NCI-H526 (cell line): ENCODE data around the gene RNLS.
"Not testable (repeated sequence)": the region's sequence is repeated elsewhere in the genome, so short reads cannot be mapped to it uniquely, and the experiment has no call there.

Experiments used
- DNase-seq, 2 experiments: peaks; one replicate each; lab custom pipeline; 2025; lab: John Stamatoyannopoulos, UW

The RNLS gene

DNA sequence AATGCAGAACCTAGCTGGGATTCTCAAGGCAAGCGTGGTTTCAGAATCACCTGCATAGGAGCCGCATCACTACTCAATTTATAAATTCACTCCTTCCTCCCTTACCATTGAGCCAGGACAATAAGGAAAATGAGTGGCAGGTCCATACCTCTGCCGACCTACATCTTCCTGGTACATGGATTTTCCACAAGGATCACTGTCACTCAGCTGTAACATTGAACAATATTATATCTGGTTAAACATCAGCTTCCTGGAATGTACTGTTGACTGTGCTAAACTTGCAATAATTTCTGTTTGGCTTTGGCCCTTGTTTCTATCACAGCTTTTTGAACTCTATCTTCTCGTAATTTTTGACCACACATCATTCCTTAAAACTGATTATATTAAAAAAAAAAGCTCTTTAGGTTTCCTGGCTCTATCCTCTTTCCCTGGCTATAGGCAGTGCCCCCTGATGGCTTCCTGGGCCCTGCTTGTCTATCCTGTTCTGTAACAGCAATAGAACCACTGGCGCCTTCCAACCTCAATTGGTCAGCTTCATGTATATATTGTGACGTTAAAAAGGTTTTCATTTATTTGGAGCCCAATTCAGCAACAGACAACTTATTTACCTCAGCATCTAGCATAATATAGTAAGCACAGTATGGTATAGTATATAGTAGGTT lies 59.2 kb downstream of the RNLS start:
- DNase-seq: no peak

DNA sequence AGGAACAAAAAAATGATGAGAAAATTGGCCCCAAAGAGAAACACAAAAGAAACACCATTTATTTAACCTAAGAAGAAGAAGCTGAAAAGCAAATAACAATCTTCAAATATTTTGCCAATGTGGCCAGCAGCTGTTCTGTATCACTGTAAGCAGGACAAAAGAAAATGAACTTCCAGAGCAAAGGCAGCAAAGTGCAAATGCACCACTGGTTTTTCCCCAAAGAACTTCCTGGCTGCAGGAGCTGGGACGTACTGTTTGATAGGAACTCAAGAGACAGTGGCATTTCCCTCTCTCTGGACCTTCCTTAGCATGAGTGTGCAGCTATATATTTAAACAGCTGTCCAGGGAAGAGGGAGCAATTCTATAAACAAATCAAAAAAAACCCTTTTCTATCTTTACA lies 60.4 kb downstream of the RNLS start:
- no peak for DNase-seq

DNA sequence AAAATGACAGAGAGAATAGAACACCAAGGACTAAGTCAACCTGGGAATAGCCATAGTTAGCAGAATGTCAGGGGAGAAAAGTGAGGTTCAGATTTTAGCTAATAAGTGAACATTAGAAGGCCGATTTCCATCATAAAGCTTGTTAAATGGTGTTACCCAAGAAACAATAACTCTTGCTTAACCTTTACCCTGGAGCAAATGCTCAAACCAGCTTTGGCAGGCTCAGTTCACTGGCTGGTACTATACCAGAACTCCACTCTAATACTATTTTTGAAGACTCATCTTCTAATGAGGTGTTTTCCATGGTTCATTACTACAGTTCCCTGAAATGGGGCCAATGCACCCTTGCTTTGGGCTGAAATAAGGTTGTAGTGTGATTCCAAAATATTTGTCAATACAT lies 61.3 kb downstream of the RNLS start:
- DNase-seq: no peak

DNA sequence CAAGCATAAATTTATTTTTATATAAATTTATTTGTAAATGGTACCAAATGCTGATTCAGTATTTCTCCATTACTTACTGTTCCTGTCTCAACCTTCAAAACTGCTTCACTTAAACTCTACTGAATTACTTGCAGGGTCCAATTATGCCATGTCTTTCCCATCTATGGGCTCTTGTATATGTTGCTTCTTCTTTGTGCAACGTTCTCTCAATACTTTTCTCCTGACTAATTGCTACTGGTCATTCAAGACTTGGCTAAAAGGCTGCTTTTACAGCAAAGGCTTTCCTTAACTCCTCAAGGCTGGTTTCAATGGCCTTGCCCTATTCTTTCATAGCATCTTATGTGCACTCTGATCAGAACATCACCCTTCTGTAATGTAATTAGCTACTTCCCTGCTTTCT lies 67.9 kb downstream of the RNLS start:
- no peak for DNase-seq

DNA sequence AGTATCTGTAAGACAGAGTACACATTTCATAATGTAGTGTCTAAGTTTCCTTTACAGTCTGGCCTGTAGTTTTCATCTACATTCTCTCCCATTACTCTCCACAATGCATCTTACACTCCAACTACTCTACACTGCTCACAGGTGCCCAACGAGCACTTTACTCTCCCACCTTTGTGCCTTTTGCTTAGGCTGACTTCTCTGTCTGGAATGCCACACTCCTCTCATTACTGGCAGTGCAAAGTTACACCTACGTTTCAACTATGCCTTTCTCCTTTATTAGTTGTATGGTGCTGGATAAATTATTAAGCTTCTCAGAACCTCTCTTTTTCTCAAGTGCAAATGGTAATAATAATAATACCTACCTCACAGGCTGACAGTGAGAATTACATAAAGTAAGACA lies 70.5 kb downstream of the RNLS start:
- DNase-seq: no peak

DNA sequence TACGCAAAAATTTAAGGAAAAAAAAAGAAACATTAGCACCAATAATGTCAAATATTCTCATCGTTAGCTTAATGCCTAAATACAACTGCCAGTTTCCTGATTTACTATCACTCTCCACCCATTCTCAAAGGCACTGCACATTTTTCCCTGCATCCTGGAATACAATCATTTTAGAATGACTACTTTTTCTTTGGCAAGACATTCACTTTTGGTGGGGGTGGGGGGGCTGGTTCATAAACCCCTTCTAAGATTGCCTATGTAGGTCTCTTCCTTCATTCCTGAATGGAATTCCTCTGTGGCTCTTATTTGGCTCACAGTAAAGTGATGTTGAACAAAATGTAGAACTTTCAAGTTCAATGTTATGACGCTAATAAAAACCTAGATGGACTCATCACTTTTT lies 74.3 kb downstream of the RNLS start:
- DNase-seq: no peak

DNA sequence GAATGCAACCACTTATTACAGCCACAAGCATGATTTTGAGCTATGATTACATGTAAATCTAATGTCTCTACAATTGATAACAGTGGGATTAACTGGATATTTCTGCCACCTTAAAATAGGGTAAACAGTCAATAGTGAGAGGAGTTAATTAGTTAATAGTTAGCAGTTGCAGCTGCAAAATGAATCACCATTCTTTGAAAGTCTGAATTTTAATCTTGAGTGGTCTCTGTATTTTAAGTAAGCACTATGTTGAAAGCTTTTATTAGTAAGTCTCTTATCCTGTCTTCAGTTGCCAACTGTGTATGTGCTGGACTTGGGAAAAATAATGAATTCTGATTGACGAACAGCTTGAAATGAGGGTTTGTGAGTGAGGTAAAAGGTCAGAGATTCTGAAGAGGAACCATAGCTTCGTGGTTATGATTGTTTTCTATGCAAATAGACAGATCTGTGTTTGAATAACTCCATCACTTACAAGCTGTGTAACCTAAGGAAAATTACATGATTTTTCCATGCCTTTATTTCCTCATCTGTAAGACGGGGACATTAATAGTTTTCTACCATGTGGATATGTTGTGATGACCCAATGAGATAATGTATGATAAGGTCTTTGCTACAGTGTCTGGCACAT lies 75.2 kb downstream of the RNLS start:
- DNase-seq: peak in 1 of 2 experiments; percentile 29

DNA sequence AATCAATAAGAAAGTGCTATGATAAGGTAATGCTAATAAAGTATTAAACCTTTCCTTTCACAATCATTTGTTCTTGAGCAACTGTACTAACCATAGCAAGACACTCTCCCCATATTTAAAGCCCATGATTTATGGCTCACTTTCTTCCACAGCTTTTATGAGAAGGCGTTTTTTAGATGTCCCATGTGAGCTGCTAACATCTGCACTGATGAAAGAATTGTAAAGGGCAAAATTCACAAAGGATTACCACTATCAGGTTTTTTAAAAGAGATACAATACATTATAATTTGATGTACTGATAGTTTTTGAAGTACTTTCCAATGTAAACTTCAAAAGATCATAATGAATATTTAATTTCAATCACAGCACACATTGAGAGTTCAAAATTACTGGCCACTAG lies 75.7 kb downstream of the RNLS start:
- DNase-seq: no peak

DNA sequence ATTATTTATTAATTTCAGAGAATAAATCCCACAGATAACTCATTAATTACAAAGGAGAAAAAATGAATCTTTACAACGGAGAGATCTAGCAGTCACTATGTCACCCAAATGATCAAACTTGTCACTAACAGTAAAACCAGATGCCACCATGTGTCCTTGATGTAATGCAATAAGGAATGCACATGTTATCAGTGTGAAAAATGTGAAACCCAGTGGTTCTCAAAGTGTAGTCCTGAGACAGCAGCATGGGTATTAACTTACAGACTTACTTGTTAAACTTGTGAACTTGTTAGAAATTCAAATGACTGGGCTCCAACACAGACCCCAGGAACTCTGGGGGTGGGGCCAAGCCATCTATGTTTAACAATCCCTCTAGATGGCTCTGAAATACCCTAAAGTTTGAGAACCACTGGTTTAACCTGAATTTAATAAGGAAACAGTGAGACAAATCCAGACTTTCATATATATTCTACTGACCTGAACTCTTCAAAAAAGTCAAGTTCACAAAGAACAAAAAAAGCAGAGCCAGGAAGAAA lies 77.4 kb downstream of the RNLS start:
- DNase-seq: no peak

DNA sequence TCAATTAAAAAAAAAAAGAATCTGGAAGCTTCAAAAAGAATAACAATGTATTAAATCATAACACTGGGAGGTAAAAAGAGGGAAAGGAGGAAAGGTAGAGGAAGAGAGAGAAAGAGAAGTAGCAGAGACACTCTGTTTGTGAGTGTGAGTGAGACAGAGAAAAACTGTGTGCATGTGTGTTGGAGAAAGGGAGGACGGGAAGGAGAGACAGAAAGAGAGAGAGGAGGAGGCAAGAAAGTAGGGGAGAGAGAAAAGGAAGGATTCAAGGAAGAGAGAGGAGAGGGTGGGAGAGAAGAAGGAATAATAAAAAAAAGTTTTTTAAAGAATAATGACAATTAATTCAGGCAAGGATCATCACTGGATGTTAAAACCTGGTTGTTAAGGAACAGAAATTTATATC lies 77.9 kb downstream of the RNLS start:
- no peak for DNase-seq

DNA sequence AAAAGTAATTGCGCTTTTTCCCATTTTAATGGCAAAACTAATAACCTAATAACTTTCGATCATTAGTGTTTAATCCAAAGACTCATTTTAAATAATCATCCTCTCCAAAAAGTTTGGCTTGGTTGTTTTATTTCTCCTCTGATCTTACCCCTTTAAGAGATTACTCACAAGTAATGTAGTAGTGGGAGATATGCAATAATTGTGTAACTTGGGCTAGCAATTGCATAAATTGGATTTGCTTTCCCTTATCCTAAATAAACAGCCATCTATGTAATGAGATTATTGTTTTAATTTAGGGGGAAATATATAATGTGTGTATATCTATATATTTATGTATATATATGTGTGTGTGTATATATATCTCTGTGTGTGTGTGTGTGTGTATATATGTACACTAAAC lies 82.5 kb downstream of the RNLS start:
- DNase-seq: no peak

DNA sequence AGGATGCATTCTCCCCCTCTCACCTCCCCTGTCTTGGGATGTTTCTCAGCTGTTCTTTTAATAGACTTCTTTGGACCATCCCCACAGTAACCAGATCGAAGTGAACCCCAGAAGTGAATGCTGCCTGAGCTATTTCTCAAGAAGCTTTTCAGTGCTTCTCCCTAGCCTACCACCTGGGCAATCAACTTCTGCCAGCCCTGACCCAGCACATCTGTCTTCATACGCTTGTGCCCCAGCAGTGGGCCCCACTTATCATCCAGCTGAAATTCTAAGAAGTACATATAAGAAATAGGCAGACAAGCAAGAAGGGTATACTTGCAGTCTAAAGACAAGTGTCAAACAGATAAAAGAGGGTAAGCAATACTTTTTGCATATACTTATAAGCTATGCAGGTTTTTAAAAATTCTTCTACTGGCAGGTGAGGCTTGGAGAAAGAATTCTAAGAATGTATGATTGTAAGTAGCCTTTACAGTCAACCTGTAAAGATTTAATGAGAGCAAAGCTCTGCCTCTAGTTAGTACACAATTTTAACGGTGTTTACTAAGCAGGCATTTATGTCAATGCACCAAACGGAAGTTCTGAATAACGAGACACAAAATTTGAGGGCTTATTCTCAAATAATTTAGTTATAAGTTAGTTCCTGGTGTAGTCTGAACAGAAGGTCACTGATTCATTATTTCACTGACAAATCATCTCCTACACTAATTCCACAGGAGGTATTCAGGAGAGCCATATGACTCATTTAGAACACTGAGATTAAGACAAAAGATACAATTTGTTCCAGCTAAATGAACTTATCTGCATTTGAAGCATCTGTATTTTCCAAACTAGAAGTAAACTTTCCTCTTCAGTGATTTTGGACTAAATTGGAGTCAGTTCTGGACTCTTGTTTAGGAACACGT lies 83.3 kb downstream of the RNLS start:
- DNase-seq: no peak

DNA sequence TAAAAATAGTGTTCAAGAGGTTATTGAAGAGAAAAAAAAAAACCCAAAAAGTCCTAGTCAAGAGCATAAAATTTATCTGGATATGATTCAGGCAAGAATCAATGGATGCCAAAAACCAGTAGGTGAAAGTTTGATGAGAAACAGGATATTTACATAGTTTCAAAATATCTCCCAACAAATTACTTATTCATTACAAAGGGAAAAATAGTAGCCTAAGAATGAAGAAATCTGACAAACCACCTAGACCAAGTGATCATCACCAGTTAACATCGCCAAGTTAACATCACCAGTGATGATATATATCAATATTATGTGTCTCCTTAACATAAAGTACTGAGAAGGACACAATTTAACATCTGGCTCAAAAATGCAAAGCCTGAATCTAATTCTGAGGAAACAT lies 85.2 kb downstream of the RNLS start:
- no peak for DNase-seq

DNA sequence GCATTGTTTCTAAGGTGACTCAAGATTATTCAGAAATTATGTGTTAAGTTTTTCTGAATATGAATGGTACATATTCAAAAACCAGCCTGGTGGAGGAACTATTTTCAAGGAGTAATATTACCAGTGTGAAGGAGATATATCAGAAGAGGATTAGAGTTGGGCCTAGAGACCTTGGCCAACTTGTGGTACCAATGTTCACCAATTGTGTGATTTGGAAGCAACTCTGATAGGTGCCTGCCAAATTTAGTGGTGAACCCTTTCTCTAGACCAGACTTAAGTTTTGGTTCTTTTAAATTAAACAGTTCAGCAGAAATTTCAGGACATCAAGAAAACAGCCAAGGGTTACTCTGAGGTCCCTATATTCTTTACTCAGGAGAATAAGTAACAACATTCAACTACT lies 88.6 kb downstream of the RNLS start:
- DNase-seq: no peak

DNA sequence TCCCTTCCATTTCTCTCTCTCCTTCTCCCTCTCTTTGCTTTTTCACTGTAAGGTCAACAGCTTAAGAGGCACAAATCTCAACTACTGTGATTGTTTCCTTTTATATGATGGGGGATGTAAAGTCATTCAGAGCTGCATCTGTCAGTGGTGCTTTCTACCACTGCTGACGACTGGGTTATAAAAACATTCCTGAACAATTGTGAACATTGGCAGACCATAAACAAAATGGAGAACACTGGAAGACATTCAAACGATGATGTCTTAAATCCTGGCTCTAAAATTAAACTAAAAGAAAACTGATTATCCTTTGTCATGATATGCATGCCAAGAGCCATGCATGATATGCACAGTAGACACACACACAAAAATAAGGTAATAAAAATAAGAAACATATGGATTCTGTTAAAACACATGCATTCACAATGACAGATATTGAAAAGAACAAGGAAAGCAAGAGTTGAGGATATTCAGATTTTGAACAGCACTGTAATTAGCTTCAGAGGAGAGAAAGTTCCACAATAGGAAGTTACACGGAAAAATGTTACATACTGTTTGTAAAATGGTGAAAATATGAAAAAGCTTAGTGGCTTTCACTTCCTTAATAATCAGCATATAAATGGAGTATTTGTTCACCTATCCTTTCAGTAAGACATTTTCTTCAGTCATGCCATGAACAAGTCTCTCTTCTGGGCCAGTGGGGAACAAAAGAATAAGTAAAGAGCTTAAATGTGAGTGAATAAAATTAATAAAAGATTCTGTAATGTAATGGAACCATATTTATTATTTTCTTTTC lies 89.2 kb downstream of the RNLS start:
- no peak for DNase-seq

DNA sequence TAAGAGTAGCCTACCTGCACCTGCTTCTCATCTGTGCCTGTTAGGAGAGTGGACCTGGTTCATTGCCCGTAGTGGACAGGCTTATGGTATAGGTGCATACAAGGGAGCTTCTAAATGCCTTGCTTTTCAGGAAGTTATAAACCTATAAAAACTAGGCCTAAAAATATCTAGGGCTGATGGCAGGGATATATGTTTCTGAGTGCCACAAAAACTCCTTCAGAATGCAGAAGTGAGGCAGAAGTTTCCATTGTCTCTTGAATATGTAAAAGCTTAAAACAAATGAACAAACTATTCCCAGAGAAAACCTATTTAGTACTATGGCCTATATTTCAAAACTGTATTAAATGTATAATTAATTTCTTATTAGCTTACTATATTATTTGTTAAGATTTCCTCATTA lies 91.8 kb downstream of the RNLS start:
- no peak for DNase-seq

DNA sequence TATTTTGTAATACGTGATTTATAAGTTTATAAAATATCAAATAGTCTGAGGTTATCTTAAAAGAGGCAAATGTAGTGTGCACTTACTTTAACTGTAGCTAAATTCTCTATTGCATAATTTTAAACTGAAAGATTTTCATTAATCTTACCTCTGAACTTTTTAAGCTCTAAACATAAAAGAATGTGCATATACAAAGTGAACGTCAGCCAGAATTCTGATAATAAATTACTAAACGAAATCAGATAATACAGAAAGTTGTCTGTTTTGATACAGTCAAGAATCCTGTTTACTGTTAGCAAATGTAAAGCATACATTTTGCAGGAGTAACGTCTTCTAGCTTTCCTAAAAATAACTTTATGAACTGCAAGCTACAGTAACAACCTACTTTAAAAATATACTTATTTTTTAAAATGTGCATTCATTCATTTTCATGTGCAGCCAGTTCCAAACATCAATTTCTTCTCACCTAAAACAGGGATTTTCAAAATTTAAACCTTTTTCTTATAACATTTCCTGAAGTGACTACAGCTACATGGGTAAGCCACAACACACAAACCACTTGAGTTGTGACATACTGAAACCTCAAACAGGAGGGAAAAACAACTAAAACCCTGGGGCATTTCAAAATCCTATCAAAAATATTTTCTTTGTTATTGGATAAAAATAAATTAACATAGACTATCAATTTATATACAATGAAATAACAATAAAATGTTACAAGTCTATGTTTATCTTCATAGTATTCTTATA lies 92.7 kb downstream of the RNLS start:
- no peak for DNase-seq

DNA sequence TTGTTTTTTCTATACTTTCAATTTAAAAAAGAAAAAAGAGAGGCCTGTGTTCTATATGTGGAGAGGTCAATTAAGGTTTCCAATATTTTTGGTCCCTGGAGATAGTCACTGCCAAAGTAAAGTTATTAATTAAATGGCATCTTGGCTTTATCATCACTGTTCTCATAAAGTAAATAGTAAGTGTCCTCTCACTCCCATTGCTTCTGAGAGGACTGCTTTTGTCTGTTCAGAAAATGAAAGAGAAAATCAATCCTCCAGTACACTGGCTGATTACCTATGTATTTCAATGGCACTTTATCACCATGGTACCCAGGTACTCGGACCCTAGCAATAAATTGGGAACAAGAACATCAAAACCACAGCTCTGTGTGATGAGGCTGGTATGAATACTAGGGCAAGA lies 94.0 kb downstream of the RNLS start:
- no peak for DNase-seq

DNA sequence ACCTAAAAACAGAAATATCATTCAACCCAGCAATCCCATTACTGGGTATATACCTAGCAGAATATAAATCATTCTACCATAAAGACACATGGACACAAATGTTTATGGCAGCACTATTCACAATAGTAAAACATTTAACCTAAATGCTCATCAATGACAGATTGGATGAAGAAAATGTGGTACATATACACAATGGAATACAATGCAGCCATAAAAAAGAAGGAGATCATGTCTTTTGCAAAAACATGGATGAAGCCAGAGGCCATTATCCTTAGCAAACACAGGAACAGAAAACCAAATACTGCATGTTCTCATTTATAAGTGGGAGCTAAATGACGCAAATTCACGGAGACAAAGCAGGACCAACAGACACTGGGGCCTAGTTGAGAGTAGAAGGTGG lies 96.3 kb downstream of the RNLS start:
- not testable (repeated sequence) for DNase-seq

DNA sequence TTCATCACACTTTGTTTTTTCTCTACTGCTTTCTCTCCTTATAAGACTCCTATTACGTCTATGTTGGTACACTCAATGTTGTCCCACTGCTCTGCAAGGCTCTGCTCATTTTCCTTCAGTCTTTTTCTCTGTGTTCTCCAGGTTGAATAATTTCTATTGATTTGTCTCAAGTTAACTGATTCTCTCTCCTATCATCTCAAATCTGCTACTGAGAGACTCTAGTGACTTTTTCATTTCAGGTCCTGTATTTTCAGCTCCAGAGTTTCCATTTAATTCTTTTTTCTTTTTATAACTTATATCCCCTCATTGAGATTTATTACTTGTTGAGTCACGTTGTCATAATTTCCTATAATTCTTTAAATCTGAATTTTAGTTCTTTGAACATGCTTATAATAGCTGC lies 100.9 kb downstream of the RNLS start:
- no peak for DNase-seq

DNA sequence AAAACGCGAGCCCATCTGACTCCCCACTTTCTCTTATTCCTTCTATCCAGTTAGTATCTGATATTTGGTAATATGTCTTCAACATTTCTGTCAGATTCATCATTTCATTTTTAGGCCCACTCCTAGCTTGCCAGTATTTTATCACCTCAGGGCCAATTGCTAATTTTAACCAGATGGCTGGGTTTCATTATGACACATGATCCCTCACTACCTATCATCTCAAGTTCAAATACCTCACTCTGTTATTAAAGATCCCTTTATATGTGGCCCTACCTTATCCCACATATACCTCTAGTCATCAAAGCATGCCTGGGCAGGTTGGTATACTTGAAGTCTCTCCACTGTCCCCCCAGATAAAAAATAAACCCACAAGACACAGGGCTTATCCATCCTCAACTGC lies 104.9 kb downstream of the RNLS start:
- DNase-seq: no peak
